ENCODE measurements around the gene LRRC28.

- TF ChIP-seq CTCF (IDR thresholded peaks at IDR 0.05; ENCODE audit: poor library complexity, severe bottlenecking) = no peak
- TF ChIP-seq TAF1 (IDR thresholded peaks at IDR 0.05; ENCODE audit: low read depth) = no peak
- no peak for TF ChIP-seq MXI1 (conservative IDR thresholded peaks at IDR 0.05; ENCODE audit: poor library complexity, severe bottlenecking)
These were observed 161.3 kb downstream of the LRRC28 start for GRCh38 chr15:99412626-99413025.

All from neural cell (in vitro differentiated cells).